HG02588 (cell line): Measurements from ENCODE around the gene CAPG.

Experiments used
- ATAC-seq: cut with Tn5 transposase; IDR thresholded peaks from one replicate; pipeline ENCODE4 v1.9.1; 2021; ENCODE audit warnings: mild to moderate bottlenecking, moderate library complexity; ENCODE audit not compliant: unreplicated experiment

The CAPG gene

GRCh38 chr2:85439025-85439472 is 28.9 kb upstream of the CAPG start:
- no peak for ATAC-seq

DNA sequence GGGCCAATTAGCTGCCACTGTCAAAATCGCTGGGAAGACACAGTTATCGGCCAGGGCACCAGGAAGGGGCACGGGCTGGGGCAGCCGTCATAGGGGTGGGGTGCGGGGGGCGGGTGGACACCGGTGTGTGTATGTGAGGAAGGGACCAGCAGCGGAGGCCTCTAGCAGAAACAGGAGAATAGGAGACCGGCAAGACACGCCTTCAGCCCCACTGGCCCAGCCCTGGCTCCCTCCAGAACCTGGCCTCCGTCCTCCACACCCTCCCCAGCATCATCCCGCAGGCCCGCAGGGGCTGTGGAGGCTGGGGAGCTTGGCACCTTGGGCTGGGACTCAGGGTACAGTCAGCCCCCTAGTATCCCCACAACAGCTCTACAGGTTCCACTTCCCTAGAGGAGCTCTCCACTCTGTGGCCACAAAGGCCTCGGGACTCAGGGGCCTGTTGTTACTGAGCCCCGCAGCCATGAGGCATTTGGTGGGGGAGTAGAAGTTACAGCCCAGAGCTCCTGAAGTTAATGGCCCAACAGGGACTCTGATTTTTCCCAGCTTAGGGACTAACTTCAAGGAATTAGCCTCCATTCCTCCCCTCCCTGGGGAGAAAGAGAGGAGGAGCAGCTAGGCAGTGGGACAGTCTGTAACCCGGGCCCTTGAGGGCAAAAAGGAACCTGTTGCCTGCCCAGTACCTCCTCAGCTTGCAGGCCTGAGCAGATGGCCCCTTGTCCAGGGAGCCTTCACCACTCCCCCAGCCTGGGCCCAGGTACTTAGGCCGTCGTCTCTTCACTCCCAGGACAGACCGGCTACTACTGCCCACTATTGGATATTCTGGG is 28.2 kb upstream of the CAPG start:
- no peak for ATAC-seq

DNA sequence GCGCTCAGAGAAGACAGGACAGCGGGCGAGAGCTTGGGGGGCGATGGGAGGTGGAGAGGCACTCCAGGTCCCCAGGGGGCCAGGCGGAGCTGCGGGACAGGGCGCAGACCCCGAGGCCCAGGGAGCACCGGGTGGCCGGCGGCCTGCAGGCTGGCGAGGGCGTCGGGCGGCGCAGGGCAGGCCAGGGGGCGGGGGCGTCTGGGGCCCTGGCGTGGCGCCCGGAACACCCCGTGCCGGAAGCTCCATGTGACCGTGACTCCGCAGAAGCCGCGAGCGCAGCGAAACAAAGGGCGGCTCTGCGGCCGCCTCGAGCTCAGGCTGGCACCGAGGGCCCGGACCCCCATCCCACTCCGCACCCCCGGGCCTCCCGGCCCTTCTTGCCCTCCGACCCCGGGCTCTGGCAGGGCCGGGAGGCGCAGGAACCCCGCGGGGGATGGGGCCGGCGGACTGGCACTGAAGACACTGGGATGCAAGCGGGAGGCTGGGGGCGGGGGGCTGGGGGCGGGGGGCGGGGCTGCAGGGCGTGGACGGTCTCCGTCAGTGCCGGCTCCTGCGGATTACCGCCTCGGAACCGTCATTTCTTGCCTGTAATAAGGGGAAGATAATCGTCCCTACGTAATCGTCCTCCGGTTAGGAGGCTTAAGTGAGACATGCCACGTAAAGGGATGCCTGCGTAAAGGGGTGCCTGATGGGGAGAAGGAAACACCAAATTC is 27.5 kb upstream of the CAPG start:
- ATAC-seq: peak; percentile 88

- ATAC-seq: no peak
Measured at GRCh38 chr2:85436836-85437487, 26.8 kb upstream of the CAPG start.

GRCh38 chr2:85435981-85436835 is 26.0 kb upstream of the CAPG start:
- ATAC-seq: no peak

DNA sequence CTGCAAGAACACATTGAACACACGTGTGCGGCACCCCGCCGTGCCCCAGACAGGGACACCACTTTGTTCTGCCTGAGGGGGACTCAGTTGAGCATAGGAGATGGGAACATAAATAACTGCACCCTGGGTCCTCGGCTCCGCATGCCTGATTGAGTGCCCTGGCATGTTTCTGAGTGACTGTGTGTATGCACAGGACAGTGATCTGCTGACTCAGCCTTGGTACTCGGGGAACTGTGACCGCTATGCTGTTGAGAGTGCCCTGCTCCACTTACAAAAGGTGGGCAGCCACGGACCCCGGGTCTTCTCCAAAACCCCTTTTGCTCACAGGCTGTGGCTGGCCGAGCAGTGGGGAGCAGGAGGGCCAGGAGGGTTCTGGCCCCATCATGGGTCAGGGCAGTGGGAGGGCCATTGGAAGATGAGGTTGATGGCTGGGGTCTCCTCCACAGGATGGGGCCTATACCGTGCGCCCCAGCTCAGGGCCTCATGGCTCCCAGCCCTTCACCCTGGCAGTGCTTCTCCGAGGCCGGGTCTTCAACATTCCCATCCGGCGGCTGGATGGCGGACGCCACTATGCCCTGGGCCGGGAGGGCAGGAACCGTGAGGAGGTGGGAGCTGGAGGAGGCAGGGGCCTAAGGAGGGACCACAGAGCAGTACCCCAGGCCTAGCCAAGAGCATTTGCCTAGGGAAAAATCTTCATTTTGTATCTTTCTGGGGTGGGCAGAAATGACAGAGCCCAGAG is 25.2 kb upstream of the CAPG start:
- ATAC-seq: no peak

GRCh38 chr2:85434696-85435095 is 24.5 kb upstream of the CAPG start:
- no peak for ATAC-seq

GRCh38 chr2:85433511-85434089 is 23.4 kb upstream of the CAPG start:
- ATAC-seq: no peak

DNA sequence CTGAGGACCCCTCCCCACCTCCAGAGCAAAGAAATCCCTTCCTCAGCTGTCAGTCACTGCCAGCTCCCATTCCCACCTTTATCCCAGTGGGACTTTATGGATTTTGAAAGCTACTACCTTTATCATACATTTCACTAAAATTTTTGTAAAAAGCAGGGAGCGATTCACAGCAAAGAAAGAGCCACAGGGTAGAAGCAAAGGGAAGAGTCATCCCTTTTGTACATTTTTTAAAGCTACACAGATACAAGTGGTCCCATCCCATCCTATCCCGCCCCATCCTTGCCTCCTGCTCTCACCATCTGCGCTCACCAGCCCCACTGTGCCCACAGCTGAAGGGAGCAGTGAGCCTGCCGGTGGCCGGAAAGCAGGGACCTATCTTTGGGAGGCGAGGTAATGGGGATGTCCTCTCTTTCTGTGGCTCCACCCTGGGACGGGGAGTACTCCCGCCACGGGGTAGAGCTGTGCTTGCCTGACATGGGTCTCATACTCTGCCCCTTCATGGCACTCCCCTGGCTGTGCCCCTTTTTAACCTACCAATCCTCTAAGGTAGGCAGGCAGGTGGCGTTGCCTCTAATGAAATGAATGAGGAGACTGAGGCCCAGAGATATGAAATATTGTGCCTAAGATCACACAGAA is 21.5 kb upstream of the CAPG start:
- ATAC-seq: no peak

DNA sequence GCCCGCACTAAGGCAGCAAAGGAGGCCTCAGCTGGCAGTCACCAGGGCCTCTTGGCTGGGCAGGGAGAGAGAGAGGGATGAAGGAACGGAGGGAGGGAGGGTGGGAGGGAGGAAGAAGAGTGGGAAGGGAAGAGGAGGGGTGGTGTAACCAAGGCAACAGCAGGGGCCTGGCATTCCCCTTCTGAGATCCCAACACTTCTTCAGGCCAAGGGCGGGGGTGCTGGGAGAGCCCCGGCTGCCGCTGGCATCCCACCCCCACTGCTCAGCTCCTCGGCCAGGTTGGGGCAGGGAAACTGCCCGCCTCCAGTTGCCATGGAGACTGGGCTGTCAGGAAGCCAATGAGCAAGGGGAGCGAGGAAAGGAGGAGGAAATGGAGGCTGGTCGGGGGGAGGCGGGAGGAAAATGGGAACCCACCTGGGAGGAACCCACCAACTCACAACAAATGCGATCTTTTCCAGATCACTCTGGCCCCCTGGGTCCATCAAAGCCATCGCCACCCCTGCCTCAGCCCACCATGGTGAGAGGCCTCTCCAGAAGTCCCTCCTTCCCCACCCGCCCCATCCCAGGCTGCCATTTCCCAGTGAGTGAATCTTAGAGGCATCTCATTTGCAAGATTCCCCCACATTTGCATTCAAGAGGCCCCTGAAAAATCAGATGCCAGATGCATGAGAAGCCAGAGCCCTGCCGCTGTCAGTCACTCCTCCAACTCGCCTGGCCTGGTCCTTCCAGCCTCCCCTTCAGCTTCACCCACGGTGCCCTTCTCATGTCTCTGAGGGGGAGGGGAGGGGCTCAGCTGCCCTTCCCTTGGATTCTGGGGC is 20.8 kb upstream of the CAPG start:
- ATAC-seq: no peak

- ATAC-seq: no peak
Measured at GRCh38 chr2:85429924-85430289, 19.7 kb upstream of the CAPG start.

GRCh38 chr2:85429213-85429923 is 19.2 kb upstream of the CAPG start:
- ATAC-seq: no peak

- no peak for ATAC-seq
Measured at GRCh38 chr2:85428343-85428881, 18.2 kb upstream of the CAPG start.

- ATAC-seq: no peak
Measured at GRCh38 chr2:85427300-85427835, 17.2 kb upstream of the CAPG start.

DNA sequence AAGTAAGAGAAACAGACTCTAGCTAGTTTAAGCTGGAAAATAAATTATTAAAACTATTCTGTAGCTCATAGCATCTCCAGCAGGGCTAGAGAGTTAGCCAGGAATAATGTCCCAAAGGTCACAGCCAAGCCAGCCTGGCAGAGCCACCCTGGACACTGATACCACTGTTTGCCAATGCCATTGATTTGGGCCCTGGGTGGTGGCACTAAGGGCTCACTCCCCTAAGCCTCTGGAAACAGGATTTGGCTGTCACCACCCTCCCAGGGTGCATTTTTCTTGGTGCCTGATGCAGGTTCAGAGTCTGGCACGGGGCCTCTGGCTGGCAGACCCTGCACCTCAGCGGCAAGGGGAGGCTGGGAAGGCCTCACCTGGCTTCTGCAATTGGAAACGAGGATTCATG is 15.4 kb upstream of the CAPG start:
- no peak for ATAC-seq

- no peak for ATAC-seq
Measured at GRCh38 chr2:85423525-85423924, 13.4 kb upstream of the CAPG start.

DNA sequence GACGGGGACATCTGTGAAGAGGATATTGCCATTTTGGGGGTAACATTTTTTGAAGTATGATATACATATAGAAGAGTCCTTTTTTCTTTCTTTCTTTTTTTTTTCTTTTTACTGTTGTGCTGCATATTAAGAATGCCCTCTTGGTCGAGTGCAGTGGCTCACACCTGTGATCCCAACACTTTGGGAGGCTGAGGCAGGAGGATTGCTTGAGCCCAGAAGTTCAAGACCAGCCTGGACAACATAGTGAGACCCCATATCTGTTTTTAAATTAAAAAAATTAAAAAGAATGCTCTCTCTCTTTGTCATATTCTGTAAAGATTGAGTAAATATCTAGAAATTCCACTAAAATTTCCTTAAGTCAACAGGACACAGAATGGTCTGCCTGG is 11.9 kb upstream of the CAPG start:
- no peak for ATAC-seq
